HG02610 (cell line): ENCODE results near the gene SLC25A34.

Experiments
- ATAC-seq: cut with Tn5 transposase; IDR thresholded peaks from one replicate; pipeline ENCODE4 v1.9.1; 2021; ENCODE audit warnings: mild to moderate bottlenecking, moderate library complexity; ENCODE audit not compliant: unreplicated experiment

Gene SLC25A34

DNA sequence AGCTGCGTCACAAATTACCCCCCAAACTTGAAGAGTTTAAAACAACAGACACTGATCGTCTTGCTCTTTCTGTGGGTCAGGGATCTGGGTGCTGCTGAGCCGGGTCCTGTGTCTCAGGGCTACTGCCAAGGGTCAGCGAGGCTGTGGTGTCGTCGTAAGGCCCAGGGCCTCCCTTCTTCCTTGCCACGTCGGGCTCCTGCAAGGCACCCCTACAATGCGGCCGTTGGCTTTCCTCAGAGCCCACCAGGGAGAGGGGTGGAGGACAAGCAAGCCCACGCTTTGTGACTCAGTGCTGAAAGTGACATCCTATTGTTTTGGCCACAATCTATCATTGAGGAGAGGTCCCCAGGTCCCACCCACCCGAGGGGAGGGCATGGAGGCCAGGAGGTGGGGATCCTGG is 14.9 kb downstream of the SLC25A34 start:
- no peak for ATAC-seq

DNA sequence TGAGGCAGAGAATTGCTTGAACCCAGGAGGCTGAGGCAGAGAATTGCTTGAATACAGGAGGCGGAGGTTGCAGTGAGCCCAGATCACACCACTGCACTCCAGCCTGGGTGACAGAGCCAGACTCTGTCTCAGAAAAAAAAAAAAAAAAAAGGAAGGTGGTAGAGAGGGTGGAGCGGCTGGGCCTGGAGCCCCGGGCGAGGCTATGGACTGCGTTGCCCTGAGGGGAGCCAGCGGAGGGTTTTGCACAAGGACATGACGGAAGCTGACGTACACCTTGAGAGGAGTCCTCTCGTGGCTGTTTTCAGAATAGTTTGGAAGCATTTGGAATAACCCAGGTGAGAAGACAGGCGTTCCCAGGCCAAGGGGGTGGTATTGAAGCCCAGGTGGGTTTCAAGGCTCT is 15.7 kb downstream of the SLC25A34 start:
- no peak for ATAC-seq

DNA sequence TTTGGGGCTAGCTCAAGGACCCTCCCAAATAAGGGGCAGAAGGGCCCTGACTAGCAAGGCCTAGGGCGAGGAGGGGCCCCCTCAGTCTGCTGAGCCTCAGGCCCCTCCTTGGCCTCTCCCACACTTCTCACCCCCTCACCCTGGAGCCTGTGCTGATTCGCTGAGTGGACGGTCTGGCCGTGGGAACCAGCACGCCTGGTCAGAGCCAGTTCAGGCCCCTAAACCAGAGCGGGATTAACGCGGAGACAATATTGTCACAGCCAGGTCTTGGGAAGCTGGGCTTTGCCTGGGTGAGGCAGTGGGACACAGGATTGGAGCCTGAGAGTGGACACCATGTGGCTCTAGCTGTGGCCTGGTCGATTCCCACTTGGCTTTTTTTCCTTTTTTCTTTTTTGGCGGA is 17.7 kb downstream of the SLC25A34 start:
- ATAC-seq: no peak

DNA sequence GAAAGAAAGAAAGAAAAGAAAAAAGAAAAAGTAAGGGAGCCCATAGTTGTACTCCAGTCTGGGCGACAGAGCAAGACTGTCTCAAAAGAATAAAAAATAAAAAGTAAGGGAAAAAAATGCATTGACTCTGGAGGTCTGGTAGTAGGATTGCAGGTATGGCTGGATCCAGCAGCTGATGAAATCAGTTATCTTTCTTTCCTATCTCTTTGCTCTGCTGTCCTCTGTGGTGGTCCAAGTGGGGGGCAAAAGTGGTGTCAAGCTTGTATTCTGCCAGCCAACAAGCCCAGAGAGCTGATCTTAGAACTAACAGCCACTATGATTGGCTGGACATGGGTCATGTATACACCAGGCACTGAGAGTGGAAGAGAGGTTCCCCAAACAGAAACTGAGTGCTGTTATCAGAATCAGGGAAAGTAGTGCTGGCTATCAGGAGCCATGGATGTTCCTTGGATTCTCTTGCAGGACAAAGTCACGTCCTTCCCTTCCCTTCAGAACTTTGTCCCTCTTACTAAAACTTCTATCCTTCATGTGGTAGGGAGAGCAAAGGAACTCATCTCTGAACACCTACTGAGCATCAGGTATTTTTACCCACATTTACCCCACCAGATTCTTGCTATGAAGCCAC is 19.1 kb downstream of the SLC25A34 start:
- ATAC-seq: no peak

DNA sequence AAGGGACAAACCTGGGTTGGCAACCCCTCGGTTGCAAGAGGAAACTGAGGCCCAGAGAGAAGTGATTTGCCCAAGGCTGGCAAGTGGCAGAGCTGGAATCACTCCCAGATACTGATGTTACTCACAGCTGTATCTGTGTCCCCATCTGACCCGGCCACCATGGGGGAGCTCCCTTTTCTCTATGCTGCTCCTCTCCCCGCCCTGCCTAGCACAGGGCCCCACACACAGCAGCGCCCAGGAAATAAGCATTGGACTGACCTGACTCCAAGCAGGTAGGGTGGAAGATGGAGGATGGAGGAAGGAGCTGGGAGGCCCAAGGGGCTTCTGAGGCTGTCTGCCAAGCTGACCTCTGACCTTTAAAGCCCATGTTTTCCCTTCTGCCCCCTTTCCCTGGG is 19.6 kb downstream of the SLC25A34 start:
- no peak for ATAC-seq

DNA sequence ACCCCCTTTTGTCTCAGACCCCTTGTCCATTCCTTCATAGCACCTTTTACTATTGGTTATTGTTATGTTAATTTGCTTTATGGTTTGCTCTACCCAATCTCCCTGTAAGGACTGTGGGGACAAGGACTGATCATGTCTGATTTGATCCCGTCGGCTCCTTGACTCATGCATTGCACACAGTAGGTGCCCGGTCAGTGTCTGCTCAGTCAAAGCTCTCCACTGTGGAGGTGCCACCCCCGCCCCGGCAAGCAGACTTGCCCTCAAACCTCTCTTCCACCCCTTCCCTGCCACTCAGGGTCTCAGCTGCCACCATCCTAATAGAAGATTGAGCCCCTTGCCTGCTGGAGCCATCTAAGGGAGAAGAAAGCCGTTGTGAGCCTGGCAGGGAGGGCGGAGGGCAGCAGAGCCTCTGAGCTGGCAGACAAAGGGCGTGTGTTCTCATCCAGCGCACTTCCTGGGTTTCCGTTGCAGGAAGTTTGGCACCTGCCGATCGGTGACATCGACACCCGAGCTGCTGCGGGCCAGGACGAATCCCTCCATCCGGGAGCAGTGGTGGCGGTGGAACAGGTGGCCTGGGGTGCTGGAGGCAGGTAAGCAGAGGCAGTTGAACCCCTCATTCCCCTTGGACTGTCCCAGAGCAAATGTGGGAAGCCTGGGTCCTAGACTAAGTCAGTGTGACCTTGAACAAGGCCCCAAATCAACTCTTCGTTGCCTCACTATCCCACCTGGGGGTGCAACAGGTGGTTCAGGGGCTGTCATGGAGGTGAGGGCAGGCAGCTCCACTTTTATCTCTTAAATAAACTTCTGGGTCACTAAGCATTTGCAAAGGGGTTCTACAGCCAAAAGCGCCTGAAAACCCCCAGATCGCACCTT is 20.3 kb downstream of the SLC25A34 start:
- no peak for ATAC-seq

DNA sequence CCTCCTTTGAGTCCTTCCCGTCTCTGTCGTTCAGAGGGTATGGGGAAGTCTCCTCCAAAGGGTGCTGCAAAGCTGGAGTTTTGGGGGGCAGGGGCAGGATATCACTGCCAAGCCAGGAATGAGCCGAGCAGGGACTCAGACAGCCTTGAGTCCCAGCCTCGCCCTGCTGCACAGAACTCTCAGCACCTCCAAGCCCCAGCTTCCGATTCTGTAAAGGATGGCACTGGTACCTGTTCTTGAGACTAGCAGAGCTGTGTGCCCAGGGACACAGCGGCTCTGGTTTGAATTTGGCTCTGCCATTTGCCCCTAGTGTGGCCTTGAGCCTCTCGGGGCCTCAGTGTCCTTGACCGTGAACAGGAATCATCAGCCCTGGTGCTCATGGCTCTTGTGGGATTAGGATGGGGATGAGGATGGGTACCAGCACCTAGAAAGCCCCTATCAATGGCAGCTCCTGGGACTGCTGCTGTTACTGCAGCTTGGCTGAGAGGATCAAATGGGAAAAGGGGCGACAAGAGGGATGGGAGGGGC is 21.0 kb downstream of the SLC25A34 start:
- no peak for ATAC-seq

DNA sequence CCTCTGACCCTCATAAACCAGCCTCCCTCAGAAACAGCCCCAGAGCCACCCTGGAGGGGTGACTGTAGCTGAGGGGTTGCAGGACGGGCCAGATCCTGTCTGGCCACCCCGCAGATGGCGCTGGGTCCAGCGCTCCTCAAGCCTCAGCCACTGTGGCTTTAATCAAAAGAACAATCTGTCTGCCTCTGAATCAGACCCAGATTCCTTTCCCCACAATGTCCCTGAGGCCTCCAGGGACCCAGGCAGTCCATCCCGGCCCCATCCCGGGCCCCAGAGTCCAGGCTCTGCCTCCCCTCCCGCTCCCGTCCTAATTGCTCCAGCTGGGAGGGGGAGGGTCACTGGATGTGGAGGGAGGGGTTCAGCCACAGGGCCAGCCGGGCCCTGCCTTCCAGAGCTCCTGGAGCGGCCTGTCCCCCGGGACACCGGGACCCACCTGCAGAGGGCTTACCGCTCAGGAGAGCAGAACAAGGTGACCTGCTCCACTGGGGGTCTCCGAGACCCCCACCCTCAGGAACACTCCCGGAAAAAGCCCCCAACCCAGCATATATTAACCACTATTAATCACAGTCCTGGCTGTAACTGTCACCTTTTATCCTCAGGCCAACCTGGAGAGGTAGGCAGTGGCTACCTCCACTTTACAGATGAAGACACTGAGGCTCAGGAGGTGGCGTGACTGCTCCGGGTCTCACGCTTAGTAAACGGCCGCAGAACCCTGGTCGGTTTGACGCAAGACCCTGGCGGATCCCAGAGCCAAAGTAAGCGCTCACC is 21.7 kb downstream of the SLC25A34 start:
- no peak for ATAC-seq

DNA sequence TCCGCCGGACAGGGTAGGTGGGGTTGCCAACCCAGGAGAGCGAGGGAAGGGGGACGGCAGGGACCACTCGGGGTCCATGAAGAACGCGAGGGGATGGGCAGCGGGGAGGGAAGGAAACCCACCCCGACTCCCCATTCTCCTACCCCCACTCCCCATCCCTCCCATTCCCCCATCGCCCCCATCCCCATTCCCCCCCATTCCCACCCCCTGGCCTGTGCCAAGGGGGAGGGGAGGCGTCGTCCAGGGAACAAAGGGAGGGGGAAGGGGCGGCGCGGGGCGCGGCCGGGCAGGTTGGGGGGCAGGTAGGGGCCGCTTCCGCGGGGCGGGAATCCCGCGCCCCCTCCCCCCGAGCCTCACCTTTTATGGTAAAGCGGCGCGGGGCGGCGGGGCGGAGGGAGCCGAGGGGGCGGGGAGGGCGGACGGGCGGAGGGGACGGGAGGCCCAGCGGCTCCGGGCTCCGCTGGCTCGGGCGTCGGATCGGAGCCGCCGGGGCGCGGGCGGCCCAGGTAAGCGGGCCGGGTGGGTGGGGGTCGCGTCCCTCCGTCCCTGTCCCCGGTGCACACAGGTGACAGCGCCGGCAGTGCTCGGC is 22.4 kb downstream of the SLC25A34 start, which contains the start of gene FBLIM1:
TSS of gene FBLIM1 (plus strand) at position 453 of the 589 bp plus-strand sequence. CDS start 6,189 bp downstream, outside the sequence.
- no peak for ATAC-seq

DNA sequence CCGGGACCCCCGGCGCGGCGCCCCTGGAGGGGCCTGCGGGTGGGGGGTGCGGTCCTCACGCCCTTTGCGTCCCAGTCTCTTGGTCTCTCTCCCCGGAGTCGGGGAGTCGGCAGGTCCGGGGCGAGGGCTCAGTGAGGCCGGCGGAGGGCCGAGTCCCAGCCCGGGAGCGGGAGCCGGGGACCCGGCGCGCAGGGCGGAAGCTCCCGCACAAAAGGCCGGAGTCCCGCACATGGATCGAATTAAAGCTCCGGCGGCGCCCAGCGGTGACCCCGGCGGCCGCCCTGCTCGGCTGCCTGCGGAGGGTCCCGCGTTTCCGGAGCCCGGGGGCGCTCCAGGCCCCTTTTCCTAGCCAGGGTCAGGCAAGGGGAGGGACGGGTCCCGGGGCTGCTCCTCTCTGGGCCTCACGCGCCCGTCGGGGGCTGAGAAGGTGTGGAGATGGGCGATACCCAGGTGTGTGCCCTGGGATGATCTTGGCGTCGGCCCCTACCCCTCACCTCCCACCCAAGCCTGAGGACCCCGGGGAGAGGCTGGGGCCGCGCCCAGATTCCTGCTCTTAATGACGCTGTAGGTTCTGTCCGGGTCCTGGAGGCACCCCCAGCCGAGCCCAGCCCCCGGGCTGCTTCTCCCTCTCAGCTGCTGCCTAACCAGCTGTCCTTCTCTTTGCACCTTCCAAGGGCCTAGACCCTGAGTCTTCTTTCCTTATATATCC is 23.0 kb downstream of the SLC25A34 start:
- ATAC-seq: no peak

DNA sequence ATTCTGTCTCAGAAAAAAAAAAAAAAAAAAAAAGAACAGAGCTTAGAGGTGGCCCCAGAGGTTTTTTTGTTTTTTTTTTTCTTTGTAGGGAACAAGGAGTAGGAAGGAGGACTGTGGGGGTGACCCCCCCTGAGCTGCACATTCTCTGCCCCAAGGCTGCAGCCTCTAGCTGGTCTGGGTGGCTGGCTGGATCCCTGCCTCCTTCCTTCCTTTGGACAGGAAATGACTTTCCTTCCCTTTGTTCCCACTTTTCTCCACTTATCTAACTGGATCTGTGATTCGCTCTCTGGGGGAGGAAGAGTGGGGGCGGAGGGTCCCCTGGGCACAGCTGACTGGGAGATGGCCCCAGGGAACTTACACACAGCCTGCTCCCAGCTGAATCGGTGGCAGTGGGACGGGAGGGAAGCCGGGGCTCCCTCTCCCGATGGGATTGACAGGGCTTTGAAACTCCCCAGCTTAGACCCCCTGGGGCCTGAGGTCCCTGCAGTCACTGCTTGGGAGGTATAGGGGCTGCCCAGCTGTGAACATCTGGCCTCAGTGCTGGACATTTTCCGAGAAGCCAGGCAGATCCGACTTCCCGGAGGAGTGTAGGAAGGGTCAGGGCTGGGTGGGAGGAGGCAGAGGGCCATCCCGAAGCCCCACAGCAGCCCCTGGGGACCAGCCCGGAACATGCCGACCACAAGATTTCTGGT is 24.6 kb downstream of the SLC25A34 start:
- ATAC-seq: no peak

DNA sequence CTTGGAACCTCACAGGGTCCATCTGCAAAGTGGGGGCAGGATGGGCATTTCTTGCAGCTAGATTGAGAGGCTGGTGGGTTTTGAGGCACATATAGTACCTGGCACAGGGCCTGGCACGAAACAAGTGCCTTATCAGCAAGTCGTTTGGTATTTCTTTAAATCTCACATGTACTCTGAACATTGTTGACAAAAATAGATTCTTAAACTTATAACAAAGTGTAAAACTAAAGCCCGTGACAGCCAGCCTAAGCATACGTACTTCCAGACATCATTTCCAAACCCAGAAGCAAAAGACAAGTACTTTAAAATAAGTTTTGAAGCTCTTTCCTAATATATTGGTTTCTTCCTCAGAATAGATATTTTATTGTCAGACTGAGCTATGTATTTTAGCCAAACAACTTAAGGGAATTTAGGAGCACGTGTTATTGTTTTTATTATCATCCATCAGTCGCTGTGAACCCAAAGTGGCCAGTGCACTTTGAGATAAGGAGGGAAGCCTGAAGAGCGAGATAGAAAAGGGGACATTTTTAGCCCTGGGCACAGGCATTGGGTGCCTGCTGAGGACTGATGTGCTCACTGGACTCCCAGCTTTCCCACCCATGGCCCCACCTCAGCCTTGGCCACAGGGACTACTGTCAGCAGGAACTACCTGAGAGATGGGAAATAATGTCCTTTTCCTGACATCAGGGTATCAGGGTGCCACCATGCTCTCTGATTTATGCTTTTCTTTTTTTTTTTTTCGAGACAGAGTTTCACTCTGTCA is 25.5 kb downstream of the SLC25A34 start:
- no peak for ATAC-seq

DNA sequence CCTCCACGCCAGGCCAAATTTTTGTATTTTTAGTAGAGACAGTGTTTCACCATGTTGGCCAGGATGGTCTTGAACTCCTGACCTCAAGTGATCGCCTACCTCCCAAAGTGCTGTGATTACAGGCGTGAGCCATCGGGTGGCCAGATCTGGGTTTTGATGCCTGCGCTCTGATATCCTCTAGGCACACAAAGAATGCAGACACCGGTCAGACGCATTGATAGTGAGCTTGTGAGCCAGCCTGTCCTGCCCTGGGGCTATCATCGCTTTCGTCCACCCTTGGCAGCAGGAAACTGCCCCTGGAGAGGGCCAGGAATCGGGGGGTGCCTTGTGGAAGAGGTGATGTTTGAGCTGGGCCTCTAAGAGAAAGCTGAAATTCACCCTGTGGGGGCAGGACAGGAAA is 26.5 kb downstream of the SLC25A34 start:
- no peak for ATAC-seq

DNA sequence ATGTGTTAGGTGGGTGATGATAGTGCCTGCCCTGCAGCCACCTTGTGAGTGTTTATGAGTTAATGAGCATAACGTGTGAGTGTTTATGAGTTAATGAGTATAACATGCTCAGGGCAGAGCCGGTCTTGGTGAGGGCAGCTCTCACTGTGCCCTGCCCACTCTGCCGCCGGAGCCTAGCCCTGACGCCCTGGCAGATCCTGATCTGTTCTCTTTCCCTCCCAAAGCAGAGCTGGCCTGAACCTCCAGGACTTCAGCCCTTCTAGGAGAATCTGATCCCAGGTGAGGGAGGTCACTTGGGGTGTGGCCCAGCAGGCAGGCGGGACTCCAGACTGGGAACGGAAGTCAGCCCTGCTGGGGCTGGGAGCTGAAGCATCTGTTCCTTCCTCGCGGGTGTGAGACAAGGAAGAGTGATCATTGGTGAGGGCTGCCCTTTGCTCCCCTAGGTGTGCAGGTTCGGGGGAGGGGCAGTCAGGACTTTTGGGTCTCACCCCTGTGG is 28.3 kb downstream of the SLC25A34 start:
- no peak for ATAC-seq

DNA sequence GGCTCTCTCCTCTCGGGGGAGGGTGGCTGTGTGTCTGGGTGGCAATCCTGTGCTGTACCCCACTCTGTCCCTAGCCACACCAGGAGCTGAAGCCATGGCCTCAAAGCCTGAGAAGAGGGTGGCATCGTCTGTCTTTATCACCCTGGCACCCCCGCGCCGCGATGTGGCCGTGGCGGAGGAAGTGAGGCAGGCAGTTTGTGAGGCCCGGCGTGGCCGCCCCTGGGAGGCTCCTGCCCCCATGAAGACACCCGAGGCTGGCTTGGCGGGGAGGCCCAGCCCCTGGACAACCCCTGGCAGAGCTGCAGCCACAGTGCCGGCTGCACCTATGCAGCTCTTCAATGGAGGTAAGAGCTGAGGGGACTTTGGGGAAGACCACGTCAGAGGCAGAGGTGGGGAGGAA is 28.8 kb downstream of the SLC25A34 start:
- ATAC-seq: no peak

DNA sequence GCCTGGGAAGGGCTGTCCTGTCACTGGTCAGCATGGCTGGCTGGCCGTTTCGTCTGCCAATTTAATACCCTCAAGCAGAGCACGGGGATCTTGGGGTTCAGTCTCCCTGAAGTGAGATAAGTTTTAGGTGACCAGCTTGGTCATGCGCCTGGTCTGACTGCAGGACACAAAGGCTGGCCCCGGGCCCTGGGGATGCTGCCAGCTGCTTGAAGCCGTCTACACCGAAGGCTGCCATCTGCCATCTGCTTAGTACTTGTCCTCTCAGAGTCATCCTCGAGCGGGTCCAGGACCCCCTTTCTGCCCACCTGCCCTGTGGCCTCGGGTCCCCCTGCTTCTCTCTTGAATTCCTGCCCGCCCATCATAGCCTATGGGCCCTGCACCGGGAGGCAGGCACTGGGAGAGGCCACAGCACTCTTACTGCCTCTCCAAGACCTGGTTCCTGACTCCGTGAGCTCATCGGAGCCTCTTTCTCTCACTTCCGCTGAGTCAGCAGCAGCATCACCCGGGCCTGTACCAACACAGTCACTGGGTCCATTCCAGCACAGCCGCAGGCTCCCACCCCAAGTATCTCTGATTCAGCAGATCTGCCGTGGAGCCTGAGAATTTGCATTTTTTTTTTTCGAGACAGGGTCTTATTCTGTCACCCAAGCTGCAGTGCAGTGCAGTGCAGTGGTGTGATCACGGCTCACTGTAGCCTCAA is 29.6 kb downstream of the SLC25A34 start:
- ATAC-seq: no peak

DNA sequence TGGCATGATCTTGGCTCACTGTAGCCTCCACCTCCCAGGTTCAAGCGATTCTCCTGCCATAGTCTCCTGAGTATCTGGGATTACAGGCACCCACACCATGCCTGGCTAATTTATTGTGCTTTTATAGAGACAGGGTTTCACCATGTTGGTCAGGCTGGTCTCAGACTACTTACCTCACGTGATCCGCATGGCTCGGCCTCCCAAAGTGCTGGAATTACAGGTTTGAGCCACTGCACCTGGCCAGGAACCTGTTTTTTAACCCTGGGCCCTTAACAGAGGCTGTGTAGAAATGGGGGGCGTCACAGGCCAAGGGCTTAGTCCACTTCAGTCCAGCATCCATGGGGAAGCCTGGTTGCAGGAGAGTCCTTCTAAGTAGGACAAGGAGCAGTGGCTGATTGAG is 31.9 kb downstream of the SLC25A34 start:
- ATAC-seq: no peak

DNA sequence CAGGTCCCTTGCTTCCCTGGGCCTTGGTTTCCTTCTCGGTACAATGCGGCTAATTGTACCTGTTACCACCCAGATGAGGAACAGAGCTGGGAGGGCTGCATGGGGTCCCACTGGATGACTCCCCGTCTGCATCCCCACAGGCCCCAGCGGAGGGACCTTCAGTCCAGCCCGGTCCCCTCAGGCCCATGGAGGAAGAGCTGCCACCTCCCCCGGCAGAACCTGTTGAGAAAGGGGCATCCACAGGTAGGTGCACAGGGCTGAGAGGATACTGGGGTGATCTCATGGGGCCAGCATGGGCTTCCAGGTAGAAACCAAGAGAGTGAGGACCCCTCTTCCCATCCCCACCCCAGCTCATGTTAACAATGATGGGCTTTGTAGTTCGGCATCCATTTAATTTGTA is 32.3 kb downstream of the SLC25A34 start:
- ATAC-seq: no peak
